ENCODE data around the gene OR9A2.

OR9A2 gene, protein sequence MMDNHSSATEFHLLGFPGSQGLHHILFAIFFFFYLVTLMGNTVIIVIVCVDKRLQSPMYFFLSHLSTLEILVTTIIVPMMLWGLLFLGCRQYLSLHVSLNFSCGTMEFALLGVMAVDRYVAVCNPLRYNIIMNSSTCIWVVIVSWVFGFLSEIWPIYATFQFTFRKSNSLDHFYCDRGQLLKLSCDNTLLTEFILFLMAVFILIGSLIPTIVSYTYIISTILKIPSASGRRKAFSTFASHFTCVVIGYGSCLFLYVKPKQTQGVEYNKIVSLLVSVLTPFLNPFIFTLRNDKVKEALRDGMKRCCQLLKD
- total RNA-seq, result 0 reads per million in 2 donors

DNA sequence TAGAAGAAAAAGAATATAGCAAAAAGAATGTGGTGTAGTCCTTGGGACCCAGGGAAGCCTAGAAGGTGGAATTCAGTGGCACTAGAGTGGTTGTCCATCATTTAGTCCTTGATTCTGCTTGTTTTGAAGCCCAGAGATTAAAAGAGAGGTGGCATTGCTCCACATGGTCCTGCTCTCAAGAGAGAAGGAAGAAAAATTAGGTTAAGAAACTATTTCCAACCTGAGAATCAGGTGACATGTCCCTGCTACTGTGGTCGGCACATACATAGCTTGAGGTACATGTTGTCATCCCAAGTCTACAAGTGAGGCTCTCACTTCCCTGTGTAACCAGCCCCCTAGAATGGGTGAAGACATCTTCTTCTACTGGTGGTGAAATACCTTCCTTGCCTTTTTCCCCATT, at the start of gene OR9A2:
TSS of gene OR9A2 (minus strand) at position 101 of the 400 bp plus-strand sequence. CDS start at position 101, 0 bp downstream.
- DNase-seq, result no peak

DNA sequence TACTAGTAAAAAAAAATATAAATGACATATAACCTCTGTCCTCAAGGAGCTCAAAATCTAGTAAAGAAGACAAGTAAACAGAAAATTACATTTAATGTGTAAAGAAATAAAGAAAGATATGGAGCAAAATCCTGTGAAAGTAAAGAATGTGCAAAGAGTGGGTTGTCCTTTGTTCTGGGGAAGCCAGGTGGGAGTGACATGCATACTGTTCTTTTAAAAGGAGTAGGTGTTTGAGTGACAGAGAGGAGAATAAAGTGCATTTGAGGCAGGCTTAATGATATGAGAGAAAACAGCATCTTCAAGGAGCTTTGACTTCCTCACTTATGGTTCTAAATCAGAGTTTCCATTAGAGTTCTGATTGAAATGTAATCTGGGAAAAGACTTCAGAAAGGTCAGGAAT, 47.2 kb upstream of the OR9A2 start:
- no peak for DNase-seq

DNA sequence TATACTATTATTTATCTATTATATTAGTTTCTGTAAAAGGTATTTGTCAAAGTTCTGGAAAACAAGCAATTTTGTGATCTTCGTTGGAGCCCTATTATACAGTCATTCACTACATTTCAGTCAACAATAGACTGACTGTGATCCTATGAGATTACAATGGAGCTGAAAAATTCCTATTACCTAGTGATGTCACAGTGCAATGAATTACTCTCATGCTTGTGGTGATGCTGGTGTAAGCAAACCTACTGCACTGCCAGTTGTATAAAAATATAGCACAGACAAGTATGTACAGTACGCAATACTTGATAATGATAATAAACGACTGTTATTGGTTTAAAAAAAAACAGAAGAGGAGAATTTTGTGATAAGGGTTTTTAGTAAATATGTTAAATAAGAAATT, 46.6 kb upstream of the OR9A2 start:
- DNase-seq, result no peak

DNA sequence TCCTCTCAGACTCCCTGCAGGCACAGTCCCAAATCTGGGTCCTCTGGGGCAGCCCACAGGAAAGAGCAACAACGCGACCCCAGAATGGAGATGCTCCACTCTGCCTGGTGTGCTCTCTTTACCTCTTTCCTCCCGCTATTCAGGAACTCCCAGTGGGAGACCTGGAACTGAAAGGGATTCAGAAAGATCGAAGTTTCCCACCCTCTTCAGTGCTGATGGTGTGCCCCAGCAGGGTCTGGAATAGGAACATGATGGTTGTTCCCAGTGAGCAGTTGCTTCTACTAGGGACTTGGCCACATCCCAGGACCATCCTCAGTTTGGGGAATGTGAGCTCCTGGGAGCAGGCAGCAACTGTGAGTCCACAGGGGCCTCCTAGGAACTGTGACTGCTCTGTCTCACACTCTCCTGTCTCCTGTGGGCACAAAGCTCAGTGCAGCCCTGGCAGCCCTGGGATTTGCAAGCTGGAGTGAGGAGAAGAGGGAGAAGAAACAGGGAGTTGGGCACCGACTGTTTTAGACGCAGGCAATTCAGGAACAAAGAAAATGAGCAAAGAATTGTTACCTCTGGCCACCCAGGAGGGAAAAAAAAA, 43.1 kb upstream of the OR9A2 start:
- no peak for DNase-seq

DNA sequence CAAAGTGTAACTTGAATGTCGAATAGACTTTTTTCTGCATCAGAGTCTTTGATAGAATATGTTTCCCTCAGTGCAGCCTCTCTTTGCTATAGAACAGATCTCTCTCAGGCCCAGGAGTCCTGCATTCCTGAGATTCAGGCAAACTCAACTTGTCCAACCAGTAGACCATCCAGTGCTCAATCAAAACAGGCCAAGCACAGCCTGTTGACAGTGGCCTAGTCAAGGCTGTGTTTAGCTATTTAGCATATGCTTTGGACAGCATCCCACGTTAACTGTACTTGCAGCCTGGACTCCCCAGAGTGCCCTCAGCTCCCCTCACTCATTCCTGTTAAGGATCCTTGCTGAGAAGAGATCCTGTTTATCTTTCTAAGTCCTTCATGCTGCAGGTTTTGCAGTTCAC, 41.5 kb upstream of the OR9A2 start:
- no peak for DNase-seq

DNA sequence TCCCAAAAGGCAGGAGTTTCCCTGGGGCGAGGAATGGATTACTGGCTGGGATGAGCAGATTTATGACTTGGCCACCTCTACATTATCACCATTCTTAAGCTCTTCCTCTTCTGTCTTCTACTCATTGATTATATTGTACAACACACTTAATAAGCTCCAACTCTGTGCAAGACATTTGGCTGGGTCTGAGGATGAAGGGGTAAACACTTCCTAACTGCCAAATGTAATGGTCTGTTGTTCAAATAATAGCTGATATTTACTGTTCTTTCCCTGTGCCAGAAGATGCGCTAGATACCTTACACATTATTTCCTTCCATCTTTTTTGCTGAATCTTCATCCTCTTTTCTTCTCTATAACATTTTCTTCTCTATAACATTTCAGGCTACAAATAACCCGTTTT, 36.8 kb upstream of the OR9A2 start:
- DNase-seq, result no peak

DNA sequence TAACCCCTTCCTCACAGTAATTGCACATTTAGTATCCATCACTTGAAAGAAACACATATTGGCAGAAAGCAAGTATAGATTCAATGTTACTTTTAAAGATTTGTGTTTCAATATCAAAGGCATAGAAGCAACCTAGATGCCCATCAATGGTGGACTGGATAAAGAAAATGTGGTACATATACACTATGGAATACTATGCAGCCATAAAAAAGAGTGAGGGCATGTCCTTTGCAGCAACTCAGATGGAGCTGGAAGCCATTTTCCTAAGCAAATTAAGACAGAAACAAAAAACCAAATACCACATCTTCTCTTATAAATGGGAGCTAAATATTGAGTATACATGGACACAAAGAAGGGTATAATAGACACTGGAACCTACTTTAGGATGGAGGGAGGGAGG, 28.8 kb upstream of the OR9A2 start:
- no peak for DNase-seq

DNA sequence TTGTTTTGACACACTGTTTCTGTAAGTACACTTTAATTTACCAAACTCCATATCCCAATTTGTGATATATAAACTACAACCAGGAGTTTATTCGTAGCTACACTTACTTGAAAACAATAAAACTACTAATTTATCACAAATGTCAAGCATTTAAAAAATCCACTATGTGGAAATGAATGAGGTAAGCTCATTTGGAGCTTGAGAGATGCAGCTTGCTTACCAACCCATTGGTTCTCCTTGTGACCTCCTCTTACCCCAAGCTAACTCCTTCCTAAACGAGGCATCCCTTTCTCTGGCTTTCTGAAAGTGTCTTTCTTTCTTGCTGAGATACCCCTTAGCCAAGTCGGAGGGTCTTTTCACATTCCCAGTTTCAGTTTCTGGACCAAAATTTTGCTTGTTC, 27.7 kb upstream of the OR9A2 start:
- no peak for DNase-seq

DNA sequence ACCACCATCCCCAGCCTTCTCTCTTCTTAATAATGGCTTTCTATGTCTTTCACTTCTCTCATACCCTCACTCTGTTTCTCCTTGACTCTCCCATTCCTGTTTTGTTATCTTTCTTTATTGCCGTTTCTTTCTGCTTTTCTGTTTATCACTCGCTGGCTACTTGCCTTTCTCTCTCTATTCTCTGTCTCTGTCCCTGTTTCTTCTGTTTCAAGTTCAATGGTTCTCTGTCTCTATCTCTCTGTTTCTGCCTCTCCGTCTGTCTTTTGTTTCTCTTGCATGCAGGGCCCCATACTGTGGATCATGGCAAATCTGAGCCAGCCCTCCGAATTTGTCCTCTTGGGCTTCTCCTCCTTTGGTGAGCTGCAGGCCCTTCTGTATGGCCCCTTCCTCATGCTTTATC, 25.1 kb upstream of the OR9A2 start, which contains the start of gene OR6V1:
TSS of gene OR6V1 (plus strand) at position 301 of the 400 bp plus-strand sequence. CDS start at position 301, 0 bp downstream.
- no peak for DNase-seq

DNA sequence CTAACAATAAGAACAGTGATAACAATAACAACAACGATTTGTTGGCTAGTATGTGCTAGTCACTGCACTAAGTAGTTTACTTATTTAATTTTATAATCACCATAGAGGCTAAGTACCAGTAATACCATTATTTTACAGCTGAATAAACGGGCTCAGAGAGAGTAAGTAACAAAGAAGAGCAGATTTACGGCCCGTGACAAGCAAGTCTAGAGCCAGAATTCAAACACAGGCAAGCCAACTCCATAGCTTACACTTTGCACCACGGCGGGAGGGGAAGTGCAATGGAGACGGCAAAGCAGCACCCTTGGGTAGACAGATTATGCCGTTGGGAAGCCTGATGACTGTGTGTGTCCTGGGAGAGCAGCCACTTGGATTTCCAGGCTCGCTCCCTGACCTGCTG, 24.0 kb upstream of the OR9A2 start:
- no peak for DNase-seq

DNA sequence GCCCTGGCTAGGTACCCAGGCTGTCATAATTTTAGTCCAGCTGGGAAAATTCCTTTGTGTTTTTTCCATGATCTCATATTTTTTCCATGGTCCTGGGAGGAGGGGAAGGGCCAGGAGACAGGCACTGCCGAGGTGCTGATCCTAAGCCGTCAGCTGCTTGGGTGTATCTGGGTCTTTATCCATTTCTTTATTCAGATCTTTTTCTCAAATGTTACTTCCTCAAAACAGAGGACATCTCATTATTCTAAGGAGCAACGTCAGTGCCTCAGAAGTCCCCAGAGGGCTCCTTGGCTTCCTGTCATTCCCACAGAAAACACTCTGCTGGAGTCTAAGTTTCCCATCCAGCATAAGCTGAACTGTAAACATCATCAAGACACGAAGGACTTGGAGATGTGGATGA, 22.4 kb upstream of the OR9A2 start:
- DNase-seq, result no peak

DNA sequence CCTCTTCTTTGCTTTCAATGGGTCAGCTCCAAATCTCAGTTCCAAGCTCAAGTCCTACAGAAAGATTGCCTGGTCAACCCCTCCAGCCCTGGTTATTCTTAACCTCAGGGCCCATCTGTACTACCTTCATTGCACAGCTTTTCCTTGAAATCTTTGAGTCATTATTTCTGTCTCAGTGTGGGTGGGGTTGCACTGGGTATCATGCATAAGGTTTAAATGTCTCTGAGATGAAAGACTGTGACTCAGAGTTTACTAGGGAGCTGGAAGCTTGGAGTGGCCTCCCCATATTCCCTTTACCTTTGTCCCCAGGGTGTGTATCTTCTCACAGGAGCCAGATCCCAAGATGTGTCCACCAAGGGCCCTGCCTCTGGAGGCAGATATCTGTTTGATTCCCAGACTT, 21.9 kb upstream of the OR9A2 start:
- no peak for DNase-seq

DNA sequence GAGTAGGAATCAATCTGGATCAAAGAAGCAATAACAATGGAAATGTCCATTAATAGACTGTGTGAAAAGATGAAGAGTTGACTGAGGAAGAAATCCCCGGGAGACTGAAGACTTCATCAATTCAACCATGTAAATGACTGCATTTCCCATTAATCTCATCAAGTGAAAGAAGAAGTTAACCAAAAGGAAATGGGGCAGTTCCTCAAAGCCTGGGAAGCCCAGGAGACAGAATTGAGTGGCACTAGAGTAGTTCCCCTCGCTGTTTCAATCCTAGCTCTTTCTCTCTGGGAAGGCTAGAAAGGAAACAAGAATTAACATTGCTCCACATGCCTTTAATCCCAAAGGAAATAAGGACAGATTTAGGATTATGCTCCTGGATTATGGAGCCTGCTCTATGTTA, 20.4 kb upstream of the OR9A2 start:
- DNase-seq, result no peak

DNA sequence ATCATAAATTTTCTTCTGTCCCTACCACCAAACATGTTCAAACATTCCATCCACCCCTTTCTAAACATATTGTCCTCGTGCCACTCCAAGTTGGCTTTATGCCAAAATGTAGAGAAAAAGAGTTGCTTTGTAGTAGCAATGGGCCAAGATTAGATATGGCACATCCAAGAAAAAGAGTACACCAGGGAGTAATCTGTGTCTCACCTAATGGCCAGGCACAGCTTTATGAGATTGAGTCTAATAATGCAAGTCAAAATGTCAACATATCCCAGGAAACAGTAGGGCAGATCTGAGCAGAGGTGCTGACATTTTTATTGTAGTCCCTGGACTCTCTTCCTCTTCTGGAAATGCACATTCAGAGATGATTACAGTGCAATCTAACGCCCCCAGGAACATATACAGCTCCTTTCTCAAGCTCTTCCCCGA, 19.5 kb upstream of the OR9A2 start:
- DNase-seq, result no peak

DNA sequence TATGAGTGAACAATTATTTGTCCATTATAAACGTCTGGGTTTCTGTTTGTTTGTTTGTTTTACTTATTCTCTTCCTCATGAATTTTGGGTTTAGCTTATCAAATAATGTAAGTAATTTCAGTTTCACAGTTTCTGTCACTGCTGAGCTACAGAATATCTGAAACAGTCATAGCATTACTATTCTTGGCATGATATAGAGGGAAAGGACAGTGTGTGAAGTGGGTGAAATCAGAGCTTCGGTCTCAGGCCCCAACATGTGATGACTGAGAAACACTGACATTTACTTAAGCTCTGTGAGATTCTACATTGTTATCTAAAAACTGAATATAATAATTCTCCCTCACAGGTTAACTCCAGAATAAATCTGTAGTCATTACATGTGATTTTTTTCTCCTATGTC, 16.5 kb upstream of the OR9A2 start:
- DNase-seq, result no peak

DNA sequence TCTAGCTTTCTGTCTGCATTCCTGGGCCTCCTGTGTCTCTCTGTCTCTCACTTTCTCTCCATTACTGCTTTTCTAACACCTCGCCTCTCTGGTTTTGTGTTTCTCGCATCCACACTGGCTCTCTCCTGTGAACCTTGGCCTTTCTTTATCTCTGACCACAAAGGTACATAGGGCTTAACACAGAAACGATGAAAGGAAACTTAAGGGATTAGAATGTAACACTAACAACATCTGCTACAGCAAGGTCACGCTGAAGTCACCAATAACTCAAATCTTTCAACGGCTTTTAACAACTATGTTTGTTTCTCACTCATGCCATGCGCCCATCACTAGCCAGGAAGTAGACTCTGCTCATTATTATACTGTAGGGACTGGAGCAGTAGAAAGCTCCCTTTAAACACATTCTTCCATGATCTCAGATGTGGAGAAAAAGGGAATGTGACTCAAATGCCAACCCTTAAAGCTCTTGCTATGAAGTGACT, 15.9 kb upstream of the OR9A2 start:
- no peak for DNase-seq

DNA sequence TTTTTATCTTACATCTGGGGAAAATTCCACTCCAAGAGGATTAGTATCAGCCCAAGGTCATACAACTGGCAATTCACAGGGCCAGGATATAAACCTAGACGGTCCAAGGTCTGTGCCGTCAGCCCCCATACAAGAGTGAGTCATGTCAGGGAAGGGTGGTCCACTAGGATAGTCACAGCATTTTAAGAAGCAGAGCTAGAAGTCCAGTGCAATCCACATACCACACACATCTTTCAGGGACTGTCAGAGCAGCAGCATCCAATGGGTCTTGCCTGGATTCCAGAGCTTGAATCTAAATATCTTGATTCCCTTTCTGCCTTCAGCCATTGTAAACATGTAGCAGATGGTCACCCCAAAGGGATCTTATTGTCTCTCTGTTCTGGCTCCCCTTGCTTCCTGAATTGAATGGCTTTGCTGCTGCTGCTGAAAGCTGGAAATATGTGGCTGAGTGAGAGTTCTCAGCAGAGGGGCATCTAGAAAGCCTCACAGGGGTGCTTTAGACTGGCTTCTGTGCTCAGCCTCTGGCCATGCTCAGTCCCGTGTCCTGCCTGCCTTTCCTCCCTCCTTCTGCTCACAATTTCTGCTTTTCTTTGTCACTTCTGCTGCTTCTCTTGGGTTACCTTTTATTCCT, 15.3 kb upstream of the OR9A2 start:
- no peak for DNase-seq

DNA sequence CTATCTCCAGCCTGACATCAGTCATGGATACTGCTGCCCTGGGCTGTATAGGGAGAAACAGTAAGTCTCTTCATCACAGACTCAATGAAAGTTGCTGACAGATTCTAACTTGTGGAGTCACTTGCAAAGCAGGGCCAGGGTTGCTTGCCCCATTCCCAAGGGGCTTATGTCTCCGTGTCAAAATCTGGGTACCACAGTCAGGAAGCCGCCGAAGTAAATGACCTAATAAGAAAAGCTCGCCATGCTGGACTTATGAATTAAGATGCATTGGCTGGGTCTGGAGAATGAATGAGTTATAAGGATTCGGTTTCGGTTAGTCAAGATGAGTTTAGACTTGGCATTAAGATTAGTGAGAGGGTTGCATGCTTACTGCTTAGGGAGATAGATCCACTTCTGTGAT, 14.4 kb upstream of the OR9A2 start:
- no peak for DNase-seq

DNA sequence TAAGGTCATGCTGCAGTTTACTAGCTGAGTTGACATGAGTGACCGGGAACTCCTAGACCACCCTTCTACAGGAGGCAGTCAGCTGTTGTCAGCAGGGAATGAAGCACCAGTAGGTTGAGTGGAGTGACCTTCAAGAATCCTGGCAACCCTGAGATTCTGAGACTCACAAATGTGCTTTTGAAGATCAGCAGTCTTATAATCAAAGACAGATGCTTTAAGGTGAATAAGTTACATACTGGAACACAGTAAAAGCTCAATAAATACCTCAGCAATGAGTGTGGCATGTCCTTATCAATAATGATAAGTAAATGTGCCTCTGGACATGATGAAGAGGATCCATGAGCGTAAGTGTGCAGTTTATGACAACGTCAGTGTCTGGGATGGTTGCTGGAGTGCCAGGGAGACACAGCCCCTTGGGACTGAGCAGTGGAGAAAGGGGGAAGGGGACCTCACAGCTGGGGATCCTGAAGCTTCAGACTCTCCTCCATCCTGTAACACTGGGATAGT, 13.3 kb upstream of the OR9A2 start:
- no peak for DNase-seq

DNA sequence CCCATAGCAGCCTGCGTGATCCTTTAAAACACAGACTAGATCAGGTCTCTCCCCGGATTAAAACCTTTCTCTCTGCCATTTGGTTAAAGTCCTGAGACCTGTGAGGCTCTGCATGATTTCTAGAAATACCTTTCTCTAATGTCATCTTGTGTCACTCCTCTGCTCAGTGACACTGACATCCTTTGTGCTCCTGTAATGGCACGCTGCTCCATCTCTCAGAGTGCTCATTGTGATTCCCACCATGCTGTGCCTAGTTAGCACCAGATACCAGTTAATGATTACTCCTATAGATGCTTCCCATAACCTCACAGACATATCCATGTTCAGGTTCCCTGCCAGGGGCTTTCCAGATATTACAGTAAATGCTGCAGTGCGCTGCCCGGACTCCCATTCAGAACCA, 11.7 kb upstream of the OR9A2 start:
- DNase-seq, result no peak

DNA sequence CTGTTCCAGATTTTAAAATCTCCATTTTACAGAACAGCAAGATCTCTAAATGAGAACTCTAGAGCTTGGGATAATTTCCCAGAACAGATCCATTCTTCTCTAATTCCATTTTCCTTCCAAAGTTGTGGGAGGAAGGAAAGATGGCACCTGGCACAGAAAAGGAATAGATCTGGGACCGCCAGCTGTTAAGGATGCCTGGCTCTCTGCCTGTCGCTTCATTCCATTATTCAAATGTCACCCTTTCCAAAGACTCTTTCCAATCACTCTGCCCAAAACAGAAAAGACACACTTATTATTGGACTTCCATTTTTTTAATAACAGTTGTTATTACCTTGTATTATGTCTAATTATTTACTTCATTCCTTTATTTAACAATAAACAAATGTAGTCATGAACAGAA, 751 bp upstream of the OR9A2 start:
- DNase-seq, result no peak

DNA sequence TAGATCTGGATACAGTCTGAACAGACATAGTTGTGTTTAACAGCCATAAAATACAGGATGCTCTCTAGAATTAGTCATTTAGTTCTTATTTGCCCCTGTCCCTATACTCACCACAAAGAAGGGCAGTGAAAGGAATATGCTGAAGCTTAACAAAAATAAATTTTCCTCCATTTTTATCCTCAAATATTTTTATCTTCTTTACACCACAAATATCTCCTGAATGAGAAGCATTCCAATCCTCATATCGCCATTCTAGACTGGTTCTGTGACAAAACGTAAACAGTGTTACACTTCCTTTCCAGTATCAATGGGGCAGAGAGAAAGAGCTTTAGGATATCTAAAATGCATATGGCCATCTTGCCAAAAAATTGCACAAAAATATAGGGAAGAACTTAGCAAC, 1.6 kb downstream of the OR9A2 start:
- DNase-seq, result no peak

DNA sequence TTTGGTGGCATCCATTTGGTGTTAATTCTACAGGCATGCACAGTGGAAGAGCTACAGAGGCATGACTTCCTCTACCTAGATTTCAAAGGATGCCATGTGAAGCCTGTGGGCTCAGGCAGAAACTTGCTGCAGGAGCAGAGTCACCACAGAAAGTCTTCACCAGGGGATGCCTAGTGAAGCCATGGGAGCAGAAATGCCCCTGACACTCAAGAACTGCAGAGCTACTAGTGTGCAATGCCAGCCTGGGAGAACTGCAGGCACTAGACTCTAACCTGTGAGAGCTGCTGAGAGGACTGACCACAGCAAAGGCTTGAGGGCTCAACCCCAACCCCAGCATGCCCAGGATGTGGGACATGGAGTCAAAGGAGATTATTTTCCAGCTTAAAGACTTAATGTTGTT, 3.9 kb downstream of the OR9A2 start:
- DNase-seq, result no peak

DNA sequence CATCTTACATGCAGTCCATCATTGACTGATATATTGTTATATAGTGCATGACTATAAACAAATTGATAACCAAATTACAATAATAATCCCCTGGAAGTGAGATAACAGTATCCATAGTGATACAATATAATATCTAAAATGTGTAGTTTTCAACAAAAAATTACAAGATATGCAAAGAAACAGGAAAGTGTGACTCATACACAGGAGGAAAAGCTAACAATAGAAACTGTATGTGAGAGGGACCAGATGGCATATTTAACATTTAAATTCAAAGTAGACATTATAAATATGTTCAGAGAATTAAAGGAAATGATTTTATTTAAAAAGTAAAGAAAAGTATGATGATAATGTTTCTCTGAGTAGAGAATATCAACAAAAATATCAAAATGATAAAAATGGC, 8.0 kb downstream of the OR9A2 start:
- no peak for DNase-seq

All from activated gamma-delta T cell (primary cell).